ENCODE data around the gene LRRTM4. TPM values are rescaled to one million over a fixed set of nuclear protein-coding genes. Genes with fewer than 3 reads are reported as not detected.

LRRTM4 gene
- total and polyA plus RNA-seq, 10 of the 15 experiments (the other 5 are each of a cell fraction or from before 2014, with no cell fraction given) = 0.01 to 1.0 TPM; not detected in 8

DNA sequence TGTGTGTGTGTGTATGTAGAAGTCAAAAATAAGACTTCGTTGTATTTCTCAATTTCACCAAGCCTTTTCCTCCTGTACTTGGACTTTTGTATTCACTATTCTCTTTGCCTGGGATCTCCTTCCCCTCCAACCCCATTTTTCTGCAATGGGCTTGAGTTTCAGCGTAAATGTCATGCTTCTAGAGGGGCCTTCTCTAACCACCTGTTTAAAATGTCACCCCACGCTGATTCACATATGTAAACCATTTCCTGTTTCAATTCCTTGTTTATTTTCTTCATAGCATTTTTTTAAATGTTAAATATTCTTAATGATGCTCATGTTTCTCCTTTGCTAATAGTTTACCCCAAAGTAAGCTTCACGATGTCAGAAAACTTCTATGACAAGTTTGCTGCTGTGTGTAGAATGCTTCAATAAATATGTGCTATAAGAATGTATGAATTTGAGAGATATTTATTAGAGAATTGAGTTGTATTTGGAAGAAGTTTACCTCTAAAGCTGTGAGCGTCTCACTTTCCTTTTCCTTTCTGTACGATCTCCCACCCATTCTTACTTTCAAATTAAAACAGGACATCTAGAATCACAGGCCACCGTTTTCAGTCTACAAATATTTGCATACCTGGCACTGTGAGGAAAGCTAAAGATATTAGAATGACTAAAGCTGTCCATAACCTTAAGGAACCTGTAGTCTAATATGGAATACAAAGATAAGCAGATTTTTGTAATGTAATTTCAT lies 762.4 kb downstream of the LRRTM4 start:
- BruUV-seq (replicated peaks) = no TSS peak
- Histone ChIP-seq H3K27me3 (replicated peaks in 1 of 2; ENCODE audit: control insufficient read depth in 2 of 2, insufficient read depth in 2 of 2, low read length in 1 of 2) (no peaks in the 10 kb centered on the region), H3K9ac (ENCODE audit: control insufficient read depth, insufficient read depth, low read length) (no peak overlapping the region), H3K4me1 (ENCODE audit: control insufficient read depth, insufficient read depth, low read length) (no peaks in the 10 kb centered on the region), H4K20me1 (ENCODE audit: control insufficient read depth, insufficient read depth) (no peaks in the 10 kb centered on the region), H3K4me2 (ENCODE audit: control insufficient read depth, insufficient read depth) (peak overlapping the region; percentile 1; the same call in 1 of the 2 replicates), H2AFZ (ENCODE audit: control insufficient read depth, low read depth, low read length) (no peak overlapping the region), H3K27ac (ENCODE audit: control insufficient read depth, insufficient read depth) (no peak overlapping the region), H3K4me3 (no peak overlapping the region), H3K9me3 (replicated peaks; ENCODE audit: control insufficient read depth, insufficient read depth, low read length) (no peaks in the 10 kb centered on the region), H3K79me2 (ENCODE audit: control insufficient read depth, insufficient read depth, low read length) (no peaks in the 10 kb centered on the region), H3K36me3 (ENCODE audit: control insufficient read depth in 2 of 2, insufficient read depth in 2 of 2, low read length in 1 of 2) (no peaks in the 10 kb centered on the region)
- intact Hi-C loops (cut with micrococcal nuclease; ENCODE audit: unreplicated experiment) (no loop called here), in situ Hi-C loops (cut with MboI) (no loop called here)
- 28% methylated on average over 7 of the region's 7 CpGs for WGBS (ENCODE audit: insufficient coverage, insufficient replicate concordance, low lambda C conversion rate, missing lambda C conversion rate)
- FAIRE-seq (no peak), ATAC-seq (peak; percentile 72), DNase-seq (ENCODE audit: low read depth, low spot score) (no peak)
- ChIA-PET SMC1A (ENCODE audit: uncharacterized antibody, unreplicated experiment) (no interaction called here), POLR2A (no interaction called here), RAD21 (ENCODE audit: unreplicated experiment) (no interaction called here), CTCF (no interaction called here)
- peak in 1 of 2 experiments; percentile 63; a peak in 1 of 4 replicates for TF ChIP-seq ETV6 (conservative IDR thresholded peaks at IDR 0.05 in 1 of 2, IDR thresholded peaks at IDR 0.05 in 1 of 2; ENCODE audit: borderline replicate concordance in 1 of 2, low read depth in 1 of 2)
- no peak for TF ChIP-seq ZNF622 (IDR thresholded peaks at IDR 0.05)
- TF ChIP-seq SRF (IDR thresholded peaks at IDR 0.05; ENCODE audit: low read depth in 2 of 2, low read length in 2 of 2) = no peak
- no peak for TF ChIP-seq HDAC6 (IDR thresholded peaks at IDR 0.05; ENCODE audit: unreplicated experiment)
- TF ChIP-seq RUNX3 (IDR thresholded peaks at IDR 0.05; ENCODE audit: low read length) = peak; percentile 24; the same call in 1 of the 2 replicates
- TF ChIP-seq SPI1 (IDR thresholded peaks at IDR 0.05; ENCODE audit: borderline replicate concordance, insufficient read depth, low read depth, low read length) = peak; percentile 30; the same call in 1 of the 2 replicates
- TF ChIP-seq MTA2 (IDR thresholded peaks at IDR 0.05; ENCODE audit: low read depth) = no peak
- TF ChIP-seq STAT1 (conservative IDR thresholded peaks at IDR 0.05) = no peak
- TF ChIP-seq EGR1 (IDR thresholded peaks at IDR 0.05; ENCODE audit: borderline replicate concordance in 1 of 2, low read depth in 2 of 2, low read length in 2 of 2) = no peak

All from GM12878 (cell line).